Measurements from ENCODE around the gene GARNL3. TPM values are rescaled to one million over a fixed set of nuclear protein-coding genes. Genes with fewer than 3 reads are reported as not detected.

GARNL3 gene
- total and polyA plus RNA-seq, 2 of the 13 experiments (the other 11 are each of a cell fraction or from before 2014, with no cell fraction given) = 3.9 to 11.0 TPM

- TF ChIP-seq ZNF619 (CRISPR knock-in tag; IDR thresholded peaks at IDR 0.05) (no peak), POLR2AphosphoS5 (IDR thresholded peaks at IDR 0.05; ENCODE audit: low read depth, low read length) (0 out of 2 replicates have a peak, but pooled peaks have one; percentile 40), NONO (IDR thresholded peaks at IDR 0.05) (no peak), NONO (CRISPR knock-in tag; conservative IDR thresholded peaks at IDR 0.05) (0 out of 2 replicates have a peak, but pooled peaks have one; percentile 31), MAZ (IDR thresholded peaks at IDR 0.05; ENCODE audit: borderline replicate concordance, low read depth, low read length) (peak; percentile 8; the same call in 1 of the 2 replicates), MAZ (CRISPR knock-in tag; IDR thresholded peaks at IDR 0.05; ENCODE audit: low read depth) (peak; percentile 49), ZFP36L2 (CRISPR knock-in tag; IDR thresholded peaks at IDR 0.05) (no peak), ZNF766 (CRISPR knock-in tag; IDR thresholded peaks at IDR 0.05; ENCODE audit: borderline replicate concordance) (no peak), ZBTB25 (CRISPR knock-in tag; IDR thresholded peaks at IDR 0.05) (no peak), MAFG (CRISPR knock-in tag; IDR thresholded peaks at IDR 0.05) (no peak), ZNF362 (CRISPR knock-in tag; IDR thresholded peaks at IDR 0.05; ENCODE audit: borderline replicate concordance) (no peak), PBX2 (CRISPR knock-in tag; IDR thresholded peaks at IDR 0.05) (no peak), ZMYM3 (CRISPR knock-in tag; IDR thresholded peaks at IDR 0.05) (peak; percentile 79), RBFOX2 (IDR thresholded peaks at IDR 0.05; ENCODE audit: low read depth, low read length) (no peak), NPAS2 (CRISPR knock-in tag; IDR thresholded peaks at IDR 0.05; ENCODE audit: borderline replicate concordance) (no peak), CEBPG (CRISPR knock-in tag; IDR thresholded peaks at IDR 0.05) (no peak), PHF8 (CRISPR knock-in tag; IDR thresholded peaks at IDR 0.05) (peak; percentile 38), HNF4A (CRISPR knock-in tag; IDR thresholded peaks at IDR 0.05) (no peak), NFAT5 (CRISPR knock-in tag; IDR thresholded peaks at IDR 0.05) (no peak), ZBTB21 (CRISPR knock-in tag; IDR thresholded peaks at IDR 0.05) (no peak)
These were observed 40.2 kb upstream of the GARNL3 start (continued) for GRCh38 chr9:127224178-127224882.
